GM19397 (cell line): ENCODE data around the gene CDH4.

Source experiments
- ATAC-seq: cut with Tn5 transposase; IDR thresholded peaks from one replicate; pipeline ENCODE4 v1.9.1; 2021; ENCODE audit warnings: mild to moderate bottlenecking, moderate library complexity; ENCODE audit not compliant: unreplicated experiment

Gene CDH4

DNA sequence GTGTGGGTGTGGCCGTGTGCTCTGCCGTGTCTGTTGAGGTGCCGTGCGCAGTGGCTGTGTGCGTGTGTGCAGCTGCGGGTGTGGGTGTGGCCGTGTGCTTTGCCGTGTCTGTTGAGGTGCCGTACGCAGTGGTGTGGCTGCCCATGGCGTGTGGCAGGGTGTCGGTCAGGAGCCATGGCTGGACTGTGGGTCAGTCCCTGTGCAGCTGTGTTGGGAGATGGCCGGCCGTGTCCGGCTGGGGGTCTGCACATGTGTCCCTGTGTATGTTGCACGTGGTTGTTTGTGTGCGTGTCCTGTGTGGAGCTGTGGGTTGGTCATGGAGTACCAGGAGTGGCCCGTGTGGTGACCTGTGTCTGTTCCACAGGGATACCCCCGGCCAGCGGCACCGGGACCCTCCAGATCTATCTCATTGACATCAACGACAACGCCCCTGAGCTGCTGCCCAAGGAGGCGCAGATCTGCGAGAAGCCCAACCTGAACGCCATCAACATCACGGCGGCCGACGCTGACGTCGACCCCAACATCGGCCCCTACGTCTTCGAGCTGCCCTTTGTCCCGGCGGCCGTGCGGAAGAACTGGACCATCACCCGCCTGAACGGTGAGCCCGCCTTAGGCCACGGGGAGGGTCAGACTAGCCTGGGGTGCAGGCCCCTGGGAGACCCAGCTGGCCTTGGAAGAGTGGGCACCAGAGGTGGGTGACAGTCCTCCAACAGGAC, 675.9 kb downstream of the CDH4 start:
- ATAC-seq = no peak

DNA sequence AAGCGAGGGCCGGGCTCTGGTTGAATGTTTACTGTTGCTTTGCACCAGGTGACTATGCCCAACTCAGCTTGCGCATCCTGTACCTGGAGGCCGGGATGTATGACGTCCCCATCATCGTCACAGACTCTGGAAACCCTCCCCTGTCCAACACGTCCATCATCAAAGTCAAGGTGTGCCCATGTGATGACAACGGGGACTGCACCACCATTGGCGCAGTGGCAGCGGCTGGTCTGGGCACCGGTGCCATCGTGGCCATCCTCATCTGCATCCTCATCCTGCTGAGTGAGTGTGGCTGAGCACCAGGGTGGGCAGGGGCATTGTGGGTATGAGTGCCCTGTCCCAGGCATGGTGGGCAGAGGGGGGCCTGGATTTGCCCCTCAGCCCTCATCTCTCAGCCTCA, 677.5 kb downstream of the CDH4 start:
- no peak for ATAC-seq

DNA sequence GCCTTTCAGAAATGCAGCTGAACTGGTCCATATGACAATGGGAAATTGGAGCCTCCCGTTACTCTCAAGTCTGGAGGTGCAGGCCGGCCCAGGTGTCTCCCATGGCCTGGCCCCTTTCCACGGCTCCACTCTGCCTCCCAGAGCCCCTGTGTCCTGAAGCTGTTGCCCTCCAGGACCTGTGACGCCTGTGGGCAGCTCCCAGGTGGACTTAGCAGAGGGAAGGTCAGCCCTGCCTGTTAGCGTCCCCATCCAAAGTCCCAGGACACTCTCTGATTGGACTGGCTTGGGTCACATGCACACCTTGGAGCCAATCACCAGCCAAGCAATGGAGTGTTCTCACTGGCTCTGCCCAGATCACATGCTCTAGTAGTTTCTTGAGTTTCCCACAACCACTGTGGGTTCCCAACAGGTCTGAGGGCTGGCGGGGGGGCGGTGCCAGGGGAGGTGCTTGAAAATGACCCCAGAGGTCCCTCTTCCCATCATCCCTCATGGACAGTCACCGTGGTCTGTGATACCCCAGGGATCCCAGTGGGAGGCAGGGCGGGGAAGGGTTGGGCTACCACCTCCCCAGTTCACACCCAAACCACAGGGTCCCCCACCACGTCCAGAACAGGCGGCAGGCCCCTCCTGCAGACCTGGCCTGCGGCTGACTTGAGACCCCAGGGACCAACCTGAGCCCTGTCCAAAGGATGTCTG, 678.1 kb downstream of the CDH4 start:
- no peak for ATAC-seq

DNA sequence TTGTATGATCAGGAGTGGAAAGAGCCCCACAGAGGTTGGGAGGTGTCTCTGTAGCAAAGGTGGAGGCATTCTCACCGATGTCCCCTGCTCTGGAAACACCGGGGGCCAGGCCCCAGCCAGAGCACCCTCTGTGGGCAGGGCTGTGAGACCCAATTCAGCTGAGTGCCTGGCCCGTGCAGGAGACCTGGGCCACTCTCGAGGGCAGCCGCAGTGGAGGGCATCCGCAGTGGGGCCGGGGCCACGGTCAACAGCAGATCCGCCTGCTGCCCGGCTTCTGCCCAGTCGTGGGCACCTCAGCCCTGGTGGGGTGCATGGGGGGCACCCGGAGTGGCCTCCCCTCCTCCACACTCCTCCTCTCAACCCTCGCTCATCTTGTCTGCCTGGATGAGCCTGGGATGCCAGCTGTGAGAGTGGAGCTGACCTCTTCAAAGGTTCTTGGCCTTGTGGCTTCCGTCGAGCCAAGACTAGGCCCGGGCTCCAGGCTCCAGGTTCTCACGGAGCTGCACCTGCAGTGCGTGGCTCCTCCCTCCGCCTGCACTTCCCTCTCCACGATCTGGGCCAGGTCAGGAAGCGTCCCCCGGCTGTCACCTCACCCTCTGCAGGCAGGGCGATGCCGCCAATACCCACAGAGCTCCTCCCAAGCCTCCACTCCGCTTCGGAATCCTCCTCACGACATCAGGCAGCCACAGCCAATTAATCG, 678.9 kb downstream of the CDH4 start:
- no peak for ATAC-seq

DNA sequence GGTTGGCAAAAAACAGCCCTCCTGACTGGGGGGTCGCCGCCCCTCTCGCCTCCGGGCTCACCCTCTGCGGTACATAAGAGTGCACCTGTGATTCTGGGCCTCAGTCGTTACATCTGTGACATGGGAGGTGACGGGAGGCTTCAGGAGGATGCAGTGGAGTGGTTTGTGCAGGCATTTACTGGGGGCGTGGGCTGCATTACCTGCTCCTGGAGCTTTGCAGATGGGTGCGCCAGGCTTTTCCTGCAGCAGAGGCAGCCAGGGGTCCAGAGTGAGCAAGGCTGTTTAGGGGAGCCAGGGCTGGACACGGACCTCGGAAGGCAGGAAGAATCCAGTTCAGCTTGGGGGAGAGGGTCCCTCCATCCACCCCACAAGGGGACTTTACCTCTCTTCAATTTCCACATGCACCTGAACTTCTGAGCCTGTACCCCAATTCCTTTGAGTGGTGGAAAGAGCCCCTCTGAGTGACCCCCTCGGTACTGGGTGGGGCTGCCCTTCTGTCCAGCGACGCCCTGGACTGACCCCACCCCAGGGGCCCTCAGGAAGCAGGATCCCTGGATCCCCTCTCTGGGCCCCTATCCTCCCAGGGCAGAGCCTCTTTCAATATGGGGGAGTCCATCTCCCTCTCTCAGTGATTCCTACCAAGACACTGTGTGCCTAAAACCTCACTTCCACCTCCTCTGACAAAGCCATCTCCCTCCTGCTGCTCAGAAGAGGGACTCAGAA, 679.6 kb downstream of the CDH4 start:
- ATAC-seq = no peak

DNA sequence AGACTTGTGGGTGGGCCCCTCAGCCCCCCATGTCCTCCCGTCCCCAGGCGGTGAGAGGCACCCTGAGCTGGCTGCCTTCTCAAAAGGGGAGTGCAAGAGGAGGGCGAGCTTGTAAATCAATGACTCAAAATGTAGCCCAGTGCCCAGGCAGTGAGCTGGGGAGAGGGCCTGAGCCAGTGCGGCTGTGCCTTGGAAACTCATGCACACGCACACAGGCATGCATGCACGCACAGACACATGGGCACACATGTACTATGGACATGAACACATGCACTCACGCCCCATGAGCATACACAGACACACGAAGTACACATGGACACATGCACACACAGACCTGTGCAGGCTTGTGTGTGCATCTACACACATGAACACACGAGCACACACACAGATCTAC, 680.1 kb downstream of the CDH4 start:
- no peak for ATAC-seq

DNA sequence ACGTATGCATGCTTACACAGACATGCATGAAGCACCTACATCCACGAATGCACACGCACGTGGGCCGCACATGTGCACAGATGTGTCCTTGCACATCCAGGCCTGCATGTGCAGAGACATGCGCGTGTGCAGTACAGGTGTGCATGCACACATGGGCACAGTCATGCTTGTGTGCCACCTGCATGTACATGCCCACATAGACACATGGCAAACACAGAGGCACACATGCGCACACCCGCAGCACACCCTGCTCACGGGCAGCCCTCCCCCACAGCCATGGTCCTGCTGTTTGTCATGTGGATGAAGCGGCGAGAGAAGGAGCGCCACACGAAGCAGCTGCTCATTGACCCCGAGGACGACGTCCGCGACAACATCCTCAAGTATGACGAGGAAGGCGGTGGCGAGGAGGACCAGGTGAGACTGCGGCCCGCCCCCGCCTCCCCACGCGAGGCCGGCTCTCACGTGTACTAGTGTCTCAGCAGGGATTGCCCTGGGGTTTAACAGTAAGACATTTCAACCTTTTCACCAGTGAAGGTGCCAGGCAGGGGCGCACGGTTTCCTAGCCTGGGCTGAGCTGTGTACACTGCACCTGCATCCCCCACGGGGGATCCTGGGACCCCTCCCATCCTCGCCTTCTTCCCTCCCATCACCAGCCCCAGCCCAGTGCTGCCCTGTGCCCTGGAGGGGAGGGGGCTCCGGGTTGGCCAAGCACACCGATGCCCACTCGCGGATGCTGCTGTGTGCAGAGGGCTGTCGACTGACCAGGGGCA, 680.8 kb downstream of the CDH4 start:
- no peak for ATAC-seq

DNA sequence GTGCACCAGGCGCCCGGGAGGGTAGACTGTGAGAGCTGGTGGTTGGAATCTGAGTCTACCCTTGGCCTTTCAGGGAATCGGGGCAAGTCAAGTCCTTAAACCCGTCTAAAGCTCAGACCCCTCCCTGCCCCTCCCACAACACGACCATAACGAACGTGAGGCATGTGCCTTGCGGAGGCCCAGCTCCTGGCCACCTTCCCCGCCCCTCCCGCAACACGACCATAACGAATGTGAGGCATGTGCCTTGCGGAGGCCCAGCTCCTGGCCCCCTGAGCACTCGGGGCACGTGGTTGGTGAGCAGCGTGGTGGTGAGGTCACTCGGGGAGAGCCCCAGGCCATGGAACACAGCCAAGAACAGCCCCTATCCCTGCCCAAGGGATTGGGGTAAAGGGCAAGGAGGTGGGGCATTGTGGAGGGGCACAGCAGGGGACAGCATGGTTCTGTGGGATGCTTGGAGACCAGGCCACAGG, 681.5 kb downstream of the CDH4 start:
- ATAC-seq = no peak

DNA sequence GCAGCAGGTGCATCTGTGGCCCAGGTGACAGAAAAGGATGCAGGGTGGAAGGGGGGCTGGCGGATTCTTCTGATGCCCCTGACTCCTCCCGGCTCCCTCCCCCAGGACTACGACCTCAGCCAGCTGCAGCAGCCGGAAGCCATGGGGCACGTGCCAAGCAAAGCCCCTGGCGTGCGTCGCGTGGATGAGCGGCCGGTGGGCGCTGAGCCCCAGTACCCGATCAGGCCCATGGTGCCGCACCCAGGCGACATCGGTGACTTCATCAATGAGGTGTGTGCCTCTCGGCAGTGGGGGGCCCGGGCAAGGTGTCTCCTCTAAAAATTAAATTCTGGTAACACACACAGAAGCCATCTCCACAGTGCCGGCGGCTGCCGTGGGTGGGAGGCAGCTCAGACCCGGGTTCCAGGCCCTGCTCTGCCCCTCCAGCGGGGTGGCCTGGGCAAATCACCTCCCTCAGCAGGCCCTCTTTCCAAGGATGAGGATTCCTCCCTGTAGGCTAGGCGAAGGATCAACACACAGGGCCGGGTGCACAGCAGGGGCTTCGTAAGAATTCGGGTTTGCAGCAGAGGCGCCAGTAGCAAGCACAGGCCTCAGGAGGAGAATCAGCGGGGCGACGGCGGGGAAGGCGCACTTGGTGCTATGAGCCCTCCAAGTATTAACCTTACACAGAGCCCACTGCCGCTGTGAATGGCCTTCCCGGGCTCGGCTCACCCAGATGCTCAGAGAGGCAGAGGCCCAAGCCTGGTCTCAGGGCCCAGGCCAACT, 682.1 kb downstream of the CDH4 start:
- ATAC-seq = no peak

DNA sequence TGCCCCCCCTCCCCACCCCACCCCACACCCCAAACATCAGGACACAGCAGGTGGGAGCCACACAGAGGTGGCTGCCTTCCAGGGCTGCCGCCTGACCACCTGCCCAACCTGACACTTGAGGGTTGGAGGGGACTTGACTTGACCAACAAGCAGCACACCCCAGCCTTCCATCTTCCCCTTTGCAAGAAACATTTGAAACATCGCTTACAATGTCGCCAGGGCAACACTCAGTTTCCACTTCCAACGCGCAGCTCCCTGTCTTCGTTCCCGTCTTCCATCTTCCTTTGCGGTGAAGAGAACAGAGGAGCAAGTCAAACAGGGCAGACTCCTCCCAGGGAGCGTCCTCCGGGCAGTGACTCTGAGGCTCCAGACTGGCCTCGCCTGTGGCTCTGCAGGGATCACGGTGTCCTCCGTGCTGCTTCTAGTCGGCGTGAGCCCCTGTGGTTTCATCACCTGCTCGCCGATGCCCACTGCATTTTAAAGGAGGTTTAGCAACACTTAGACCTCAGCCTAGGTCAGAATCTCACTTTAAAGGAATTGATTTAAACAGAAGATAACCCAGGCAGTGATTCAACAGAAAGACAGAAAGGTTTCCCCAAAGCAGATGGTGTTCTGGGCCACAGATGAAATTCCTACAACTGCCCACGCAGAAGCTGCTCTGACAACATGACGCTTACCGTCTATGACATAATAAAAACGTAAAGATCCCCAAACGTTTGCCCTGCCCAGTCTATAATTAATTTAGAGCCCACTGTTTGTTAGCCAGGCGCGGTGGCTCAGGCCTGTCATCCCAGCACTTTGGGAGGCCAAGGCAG, 682.9 kb downstream of the CDH4 start:
- ATAC-seq = no peak

DNA sequence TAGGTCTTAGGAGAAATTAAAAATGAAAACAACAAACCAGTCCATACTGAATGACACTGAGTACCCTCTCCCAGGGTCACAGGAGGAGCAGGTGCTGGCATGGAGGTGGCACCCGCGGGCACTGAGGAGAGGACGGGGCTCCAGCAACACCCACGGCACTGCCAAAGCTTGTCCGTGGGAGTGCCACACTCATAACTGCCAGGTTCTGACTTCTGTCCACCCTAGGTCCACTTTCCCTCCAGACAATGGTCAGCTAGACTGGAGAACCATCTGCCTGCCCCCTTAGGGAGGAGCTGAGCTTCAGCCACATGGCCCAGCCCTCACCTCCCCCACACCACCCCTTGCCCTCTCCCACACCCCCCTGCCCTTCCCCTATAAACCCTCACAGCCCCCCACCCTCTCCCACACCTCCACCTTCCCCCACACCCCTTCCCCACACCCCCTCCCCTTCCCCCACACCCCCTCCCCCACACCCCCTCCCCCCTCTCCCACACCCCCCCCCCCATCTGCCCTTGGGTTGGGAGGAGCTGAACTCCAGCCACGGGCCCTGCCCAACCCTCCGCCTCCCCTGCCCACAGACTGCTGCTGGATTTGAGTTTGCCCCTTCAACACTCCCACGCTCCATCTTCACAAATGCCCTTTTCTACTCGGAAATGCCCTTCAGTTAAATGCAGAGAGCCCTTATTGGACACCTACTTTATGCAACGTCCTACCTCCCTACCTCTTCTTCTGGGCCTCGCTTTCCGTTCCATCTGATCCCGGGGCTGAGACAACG, 684.1 kb downstream of the CDH4 start:
- ATAC-seq = no peak

DNA sequence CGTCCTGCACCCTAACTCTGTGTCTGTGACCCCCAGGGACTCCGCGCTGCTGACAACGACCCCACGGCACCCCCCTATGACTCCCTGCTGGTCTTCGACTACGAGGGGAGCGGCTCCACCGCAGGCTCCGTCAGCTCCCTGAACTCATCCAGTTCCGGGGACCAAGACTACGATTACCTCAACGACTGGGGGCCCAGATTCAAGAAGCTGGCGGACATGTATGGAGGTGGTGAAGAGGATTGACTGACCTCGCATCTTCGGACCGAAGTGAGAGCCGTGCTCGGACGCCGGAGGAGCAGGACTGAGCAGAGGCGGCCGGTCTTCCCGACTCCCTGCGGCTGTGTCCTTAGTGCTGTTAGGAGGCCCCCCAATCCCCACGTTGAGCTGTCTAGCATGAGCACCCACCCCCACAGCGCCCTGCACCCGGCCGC, 684.7 kb downstream of the CDH4 start:
- no peak for ATAC-seq

DNA sequence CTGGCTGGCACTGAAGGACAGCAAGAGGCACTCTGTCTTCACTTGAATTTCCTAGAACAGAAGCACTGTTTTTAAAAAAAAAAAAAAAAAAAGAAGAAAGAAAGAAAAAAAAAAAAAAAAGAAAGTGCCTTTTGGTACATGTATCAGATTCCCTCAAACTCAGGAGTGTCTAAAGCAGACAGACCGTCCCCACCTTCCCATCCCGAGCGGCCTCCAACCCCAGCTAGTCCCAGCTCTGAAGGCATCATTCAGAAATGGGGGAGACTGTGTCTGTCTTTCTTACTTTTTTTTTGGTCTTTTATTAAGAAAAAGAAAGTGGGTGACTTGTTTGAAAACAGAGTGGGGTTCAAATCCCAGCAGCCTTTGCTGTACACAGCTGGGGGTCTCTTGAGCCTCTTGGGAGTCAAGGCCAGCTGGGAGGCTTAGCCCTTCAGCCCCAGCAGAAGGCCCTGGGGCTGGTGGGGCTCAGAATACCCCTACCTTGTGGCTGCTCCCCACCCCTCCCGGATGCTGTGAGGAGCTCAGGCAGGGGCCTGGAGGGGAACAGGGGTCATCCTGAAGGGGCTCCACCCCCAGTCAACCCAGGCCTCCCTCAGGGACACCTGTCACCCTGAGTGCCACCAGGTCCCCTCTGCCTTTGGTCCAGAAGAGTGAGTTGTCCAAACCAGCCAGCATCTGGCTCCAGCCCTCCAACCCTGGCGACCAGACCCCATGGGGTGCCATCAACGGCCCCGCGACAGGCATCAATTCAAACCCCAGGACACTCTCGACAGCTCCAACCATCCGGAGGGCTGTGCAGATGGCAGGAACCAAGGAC, 685.3 kb downstream of the CDH4 start:
- no peak for ATAC-seq

DNA sequence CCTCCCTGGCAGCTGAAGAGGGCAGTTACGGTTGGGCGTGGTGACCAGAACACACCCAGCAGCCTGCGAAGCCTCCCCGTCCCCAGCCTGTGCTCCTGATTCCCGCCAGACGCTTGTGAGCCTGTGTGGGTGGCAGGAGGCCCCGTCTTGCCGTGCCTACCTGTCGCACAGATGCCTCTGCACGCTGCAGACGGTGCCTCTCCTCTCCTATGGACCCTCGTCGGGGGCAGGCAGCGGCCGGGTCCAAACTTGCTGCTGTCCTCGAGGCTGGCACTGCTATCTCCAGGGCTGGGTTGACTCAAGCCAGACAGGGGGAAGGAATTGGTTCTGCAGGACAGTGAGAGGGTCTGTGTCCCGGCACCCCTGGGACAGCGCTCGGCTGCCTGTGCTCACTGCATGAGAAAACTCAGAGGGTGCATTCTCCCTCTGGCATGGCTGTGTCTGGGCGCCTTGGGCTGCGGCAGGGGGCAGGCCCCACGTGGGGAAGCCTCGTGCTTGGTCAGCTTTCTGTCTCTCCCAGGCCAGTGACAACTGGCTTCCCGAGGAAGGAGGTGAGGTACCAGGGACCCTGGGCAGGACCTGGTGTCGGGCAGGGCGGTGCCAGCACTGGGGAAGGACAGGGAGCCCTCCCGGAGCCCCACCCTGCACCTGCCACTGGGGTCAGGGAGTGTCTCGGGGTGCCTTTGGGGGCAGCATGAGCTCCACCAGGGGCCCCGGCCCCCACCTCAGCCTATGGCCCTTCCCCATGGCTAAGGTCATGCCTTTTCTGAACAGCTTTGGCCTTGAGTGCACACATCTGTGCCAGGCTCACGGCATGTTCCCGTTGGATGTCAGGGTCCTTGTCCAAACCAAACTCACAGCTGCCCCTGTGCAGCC, 686.1 kb downstream of the CDH4 start:
- ATAC-seq = no peak

DNA sequence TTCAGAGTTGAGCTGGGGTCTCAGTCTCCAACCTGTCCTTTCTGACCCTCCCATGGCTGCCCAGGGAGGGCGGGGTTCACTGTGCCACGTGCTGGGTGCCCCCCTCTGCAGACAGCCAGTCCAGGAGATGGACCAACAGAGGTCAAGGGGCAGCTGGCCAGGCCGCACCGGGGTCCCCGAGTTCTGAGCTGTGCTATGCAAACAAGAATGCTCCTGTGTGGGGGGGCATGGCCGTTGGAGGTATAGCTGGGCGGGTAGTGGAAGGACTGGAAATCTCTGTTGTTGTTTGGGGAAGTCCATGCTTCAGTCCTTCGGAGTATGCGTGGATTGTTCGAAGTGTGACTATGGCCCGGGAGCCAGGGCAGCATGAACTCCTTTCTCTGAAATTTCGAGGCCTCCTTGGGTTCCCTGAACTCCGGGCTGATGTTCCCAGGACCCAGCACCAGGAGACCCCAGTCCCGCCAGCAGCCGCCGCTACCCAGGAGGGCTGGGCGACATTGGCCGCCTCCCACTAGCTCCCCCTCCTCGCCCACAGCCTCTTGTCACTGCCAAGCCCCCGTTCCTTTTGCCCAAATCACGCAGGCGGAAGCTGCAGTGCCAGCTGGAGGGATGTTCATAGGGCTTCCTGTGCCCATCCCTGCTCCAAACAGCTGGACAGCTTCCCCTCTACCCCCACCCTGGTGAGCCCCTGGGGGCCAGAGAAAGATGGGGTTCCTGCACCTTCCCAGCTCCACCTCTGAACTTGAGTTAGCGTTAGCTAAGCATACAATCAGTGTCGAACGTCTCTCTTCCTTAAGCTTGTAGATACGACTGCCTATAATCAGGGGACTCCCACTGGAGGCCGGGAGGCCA, 687.0 kb downstream of the CDH4 start:
- no peak for ATAC-seq
